Small intestine (tissue), 7 donors: ENCODE results near the gene FDX1. TPM values are rescaled to one million over a fixed set of nuclear protein-coding genes. Genes with fewer than 3 reads are reported as not detected.

Experiments
- DNase-seq, 2 donors: peaks; one replicate each; pipeline versions ENCODE4 v3.0.0 to v3.0.0-alpha.2; 2013
- FAIRE-seq: peaks from 2 replicates; lab custom pipeline; 2012; peaks lifted over from hg19 to GRCh38; lab: Jason Lieb, UNC
- H3K27ac ChIP-seq, 3 donors: one replicate each; pipeline ENCODE4 v1.5.1; 2013; ENCODE audit warnings: low read length in 2 of 3, mild to moderate bottlenecking in 2 of 3, control low read depth in 1 of 3, inconsistent platforms in 1 of 3, low read depth in 1 of 3, moderate library complexity in 1 of 3
- H3K27me3 ChIP-seq, 3 donors: one replicate each; pipeline ENCODE4 v1.6.1; 2013; ENCODE audit warnings: low read length in 3 of 3, inconsistent platforms in 1 of 3; ENCODE audit not compliant: control insufficient read depth in 3 of 3, insufficient read depth in 3 of 3
- H3K36me3 ChIP-seq, 3 donors: one replicate each; pipeline ENCODE4 v1.6.1; 2013; ENCODE audit warnings: low read length in 3 of 3, inconsistent platforms in 1 of 3, low read depth in 1 of 3, mild to moderate bottlenecking in 1 of 3, moderate library complexity in 1 of 3; ENCODE audit not compliant: control insufficient read depth in 3 of 3, insufficient read depth in 2 of 3
- H3K4me1 ChIP-seq, 3 donors: one replicate each; pipeline ENCODE4 v1.6.1; 2013; ENCODE audit warnings: low read length in 2 of 3, inconsistent platforms in 1 of 3, low read depth in 1 of 3, mild to moderate bottlenecking in 1 of 3, moderate library complexity in 1 of 3; ENCODE audit not compliant: control insufficient read depth in 3 of 3, insufficient read depth in 2 of 3
- H3K4me3 ChIP-seq, 3 donors: one replicate each; pipeline ENCODE4 v1.5.1; 2013; ENCODE audit warnings: low read length in 3 of 3, control low read depth in 1 of 3, inconsistent platforms in 1 of 3, low read depth in 1 of 3, mild to moderate bottlenecking in 1 of 3, moderate library complexity in 1 of 3
- H3K9me3 ChIP-seq, 2 donors: one replicate each; pipeline ENCODE4 v1.6.1; 2013; ENCODE audit warnings: low read depth in 1 of 2, low read length in 1 of 2; ENCODE audit not compliant: control insufficient read depth in 2 of 2, insufficient read depth in 1 of 2
- WGBS, 3 donors: extraction: QIAGEN DNeasy Blood & Tissue Kit; methylation state at CpG; one replicate each; pipeline ENCODE4 v1.1.7; 2013; 5-methylcytosine and 5-hydroxymethylcytosine counted together
- polyA plus RNA-seq, 4 donors: library from polyadenylated mRNA; stranded (reverse) in 3 of 4; unstranded in 1 of 4; fragments of 200-250 nt in 3 of 4; fragments of 120-200 nt in 1 of 4; gene quantifications; one replicate each; pipeline versions ENCODE4 v1.2.1 to v1.2.3, GENCODE V29; 2013
- donor health status: healthy with polysubstance abuse.
- donor health status: control.
- donor health status: control.
- donor health status: Bipolar disorder and iron deficiency.
- donor health status: healthy.

FDX1 gene
- polyA plus RNA-seq, 4 donors, result 20.4 to 47.0 (median 33.2) TPM

DNA sequence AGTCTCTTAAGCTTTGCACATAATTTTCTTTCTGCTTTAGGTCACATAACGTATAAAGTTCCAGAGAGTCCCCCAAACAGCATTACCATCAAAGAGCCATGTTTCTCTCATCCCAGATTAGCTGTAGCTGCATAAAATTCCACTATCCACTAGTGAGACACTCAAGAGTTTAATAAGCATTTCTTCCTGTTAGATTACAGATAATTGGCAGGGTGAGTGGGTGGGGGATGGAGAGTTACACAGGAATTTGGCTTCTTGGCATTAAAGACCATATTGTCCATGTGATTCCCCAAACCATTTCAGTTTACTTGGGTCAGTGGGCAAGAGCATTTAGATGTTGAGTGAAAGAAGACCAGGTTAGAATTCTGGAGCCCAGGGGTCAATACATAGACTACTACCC lies 82.3 kb downstream of the FDX1 start:
- DNase-seq, result no peak
- H3K27me3 ChIP-seq, result no peaks in the 10 kb centered on the region
- 78 to 89% (median 88%) methylated on average over 1 of the region's 1 CpG for WGBS, 3 donors
- no peak for FAIRE-seq
- H3K9me3 ChIP-seq, result peaks cover 0 to 4% of the 10 kb centered on the region in 2 donors
- H3K4me3 ChIP-seq, result no peak overlapping the region
- H3K36me3 ChIP-seq, result no peaks in the 10 kb centered on the region
- no peak overlapping the region for H3K27ac ChIP-seq
- H3K4me1 ChIP-seq, result no peaks in the 10 kb centered on the region

DNA sequence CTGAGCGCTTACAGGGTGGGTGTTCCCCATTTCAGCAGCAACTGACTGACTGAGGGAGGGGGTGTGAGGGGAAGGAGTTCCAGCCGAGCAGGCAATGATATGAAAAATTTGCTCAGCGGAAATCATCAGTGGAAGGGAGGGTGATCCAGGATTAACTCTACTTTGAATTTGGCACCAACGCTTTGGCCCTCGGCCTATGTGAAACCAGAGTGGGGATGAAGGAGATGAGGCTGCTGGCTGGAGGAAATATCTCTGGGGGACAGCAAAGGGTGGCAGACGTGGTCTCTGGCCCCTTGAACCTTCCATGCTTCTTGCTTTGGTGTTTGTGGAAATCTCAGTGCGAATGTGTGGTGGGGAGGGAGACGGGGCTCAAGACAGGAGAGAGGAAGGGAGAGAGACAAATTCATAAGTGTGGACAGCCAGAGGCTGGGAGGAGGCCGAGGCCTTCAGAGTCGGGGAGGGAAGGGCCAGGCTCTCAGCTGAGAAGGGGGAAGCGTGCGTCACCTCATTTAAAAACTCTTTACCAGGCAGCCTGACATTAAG lies 83.6 kb downstream of the FDX1 start:
- H3K27ac ChIP-seq, result no peak overlapping the region
- H3K4me3 ChIP-seq, result no peak overlapping the region
- H3K27me3 ChIP-seq, result no peaks in the 10 kb centered on the region
- no peaks in the 10 kb centered on the region for H3K36me3 ChIP-seq
- no peaks in the 10 kb centered on the region for H3K4me1 ChIP-seq
- FAIRE-seq (no peak), DNase-seq (no peak)
- H3K9me3 ChIP-seq, result peaks cover 0 to 4% of the 10 kb centered on the region in 2 donors
- WGBS, 3 donors, result 71 to 80% (median 78%) methylated on average over 12 of the region's 12 CpGs

DNA sequence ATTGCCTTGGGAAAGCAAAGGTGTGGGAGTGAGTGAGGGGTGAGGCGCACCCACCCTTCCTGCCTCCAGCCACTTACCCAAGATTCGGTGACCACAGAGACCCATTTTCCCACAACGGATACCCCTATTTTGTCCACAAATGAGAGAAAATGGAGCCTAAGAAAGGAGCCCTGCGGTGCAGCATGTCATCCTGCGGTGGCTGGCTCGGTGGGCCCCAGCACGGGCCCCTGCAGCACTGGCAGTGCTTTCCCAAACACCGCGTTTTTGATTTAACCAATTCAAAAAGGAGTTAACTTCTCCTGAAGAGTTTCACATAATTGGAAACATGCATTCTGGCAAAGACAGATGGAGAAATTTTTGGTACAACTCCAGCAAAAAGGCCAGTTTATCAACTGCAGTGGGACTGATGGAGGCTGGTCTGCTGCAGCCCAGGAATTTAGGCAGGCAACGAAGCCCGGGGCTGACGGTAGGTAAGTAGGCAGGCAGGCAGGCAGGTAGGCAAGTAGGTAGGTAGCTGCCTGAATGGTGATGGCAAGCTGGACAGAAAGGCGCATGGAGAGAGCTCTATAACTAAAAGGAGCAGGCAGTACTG lies 84.2 kb downstream of the FDX1 start:
- DNase-seq, result no peak
- Histone ChIP-seq H3K9me3 (peaks cover 0 to 7% of the 10 kb centered on the region in 2 donors), H3K4me3 (no peak overlapping the region), H3K4me1 (no peaks in the 10 kb centered on the region), H3K36me3 (no peaks in the 10 kb centered on the region), H3K27ac (no peak overlapping the region), H3K27me3 (no peaks in the 10 kb centered on the region)
- no peak for FAIRE-seq
- 79 to 91% (median 87%) methylated on average over 13 of the region's 13 CpGs for WGBS, 3 donors

Other genes starting within 250 kb of the FDX1 start
- gene RDX, start 133.3 kb upstream of the FDX1 start, polyA plus RNA-seq, result 10 to 100 TPM in 1 of 4 donors, 1 to 10 TPM in 3; 1.6 to 60.6 (median 6.7) TPM